ENCODE results near the gene MTHFSD.

The MTHFSD gene

DNA sequence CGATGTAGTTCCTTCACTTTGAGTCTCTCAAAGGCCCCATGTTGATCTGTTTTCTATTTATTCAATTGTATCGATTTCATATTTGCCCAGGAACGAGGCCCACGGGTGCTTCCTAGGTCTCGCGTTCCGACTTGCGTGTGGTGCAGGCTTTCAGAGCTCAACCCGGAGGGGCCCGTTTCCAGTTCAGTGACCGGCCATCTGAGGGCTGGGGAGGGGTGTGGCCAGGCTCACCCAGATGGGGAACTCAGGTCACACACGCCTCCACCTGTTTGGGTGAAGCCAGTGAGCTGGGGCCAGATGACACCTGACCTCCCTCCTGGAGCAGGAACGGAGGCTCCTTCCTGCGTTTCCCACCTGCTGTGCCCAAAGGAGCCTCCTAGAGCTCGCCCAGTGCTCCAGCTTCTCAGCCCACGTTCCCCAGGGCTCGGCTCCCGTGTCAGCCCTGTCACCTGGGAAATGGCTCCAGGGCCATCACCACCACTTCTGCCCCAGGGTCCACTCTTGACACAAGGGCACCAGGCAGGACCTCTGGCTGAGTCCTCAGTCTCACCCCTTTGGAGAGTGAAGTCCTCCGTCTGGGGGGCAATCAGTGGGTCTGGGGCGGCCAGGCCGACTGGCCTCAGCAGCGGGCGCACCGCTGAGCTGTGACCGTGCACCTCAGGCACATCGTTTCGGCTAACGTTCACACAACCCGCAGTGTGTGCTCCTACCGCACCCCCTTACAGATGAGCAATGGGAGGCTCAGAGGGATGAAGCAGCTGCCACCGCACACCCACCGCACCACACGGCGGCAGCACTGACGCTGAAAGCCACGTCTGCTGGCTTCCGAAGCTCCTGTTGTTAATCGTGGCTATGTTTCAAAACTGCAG is 26.7 kb downstream of the MTHFSD start:
- TF ChIP-seq ZNF274 (IDR thresholded peaks at IDR 0.05; ENCODE audit: low read depth, low read length), result no peak
- no peak overlapping the region for H3K4me3 ChIP-seq (ENCODE audit: low read length)

DNA sequence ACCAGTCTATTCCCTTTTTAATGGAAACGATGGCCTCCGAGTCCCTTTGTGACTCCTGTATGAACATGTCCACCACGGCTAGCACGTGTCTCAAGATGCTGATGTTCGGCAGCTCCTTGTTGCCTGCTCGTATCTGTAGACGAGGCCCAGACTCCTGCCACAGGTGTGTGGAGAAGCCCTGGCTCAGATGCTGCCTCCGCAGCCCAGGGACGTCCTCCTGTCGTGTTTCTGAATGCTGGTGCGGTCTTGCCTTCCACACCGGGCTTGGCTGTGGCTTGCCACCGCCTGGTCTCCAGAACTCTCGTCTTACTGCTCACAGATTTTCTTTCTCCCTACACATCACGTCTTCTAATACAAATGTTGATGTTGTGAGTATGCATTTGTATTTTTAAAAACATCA is 27.7 kb downstream of the MTHFSD start:
- TF ChIP-seq ZNF274 (IDR thresholded peaks at IDR 0.05; ENCODE audit: low read depth, low read length), result no peak
- no peak overlapping the region for H3K4me3 ChIP-seq (ENCODE audit: low read length)

DNA sequence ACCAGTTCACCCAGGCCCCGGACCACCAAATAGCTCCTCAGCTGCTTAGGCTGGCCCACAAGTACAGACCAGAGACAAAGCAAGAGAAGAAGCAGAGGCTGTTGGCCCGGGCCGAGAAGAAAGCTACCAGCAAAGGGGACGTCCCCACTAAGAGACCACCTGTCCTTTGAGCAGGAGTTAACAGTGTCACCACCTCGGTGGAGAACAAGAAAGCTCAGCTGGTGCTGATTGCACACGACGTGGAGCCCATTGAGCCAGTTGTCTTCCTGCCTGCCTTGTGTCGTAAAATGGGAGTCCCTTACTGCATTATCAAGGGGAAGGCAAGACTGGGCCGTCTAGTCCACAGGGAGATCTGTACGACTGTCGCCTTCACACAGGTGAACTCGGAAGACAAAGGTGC is 29.3 kb downstream of the MTHFSD start:
- TF ChIP-seq ZNF274 (IDR thresholded peaks at IDR 0.05; ENCODE audit: low read depth, low read length), result no peak
- H3K4me3 ChIP-seq (ENCODE audit: low read length), result no peak overlapping the region

DNA sequence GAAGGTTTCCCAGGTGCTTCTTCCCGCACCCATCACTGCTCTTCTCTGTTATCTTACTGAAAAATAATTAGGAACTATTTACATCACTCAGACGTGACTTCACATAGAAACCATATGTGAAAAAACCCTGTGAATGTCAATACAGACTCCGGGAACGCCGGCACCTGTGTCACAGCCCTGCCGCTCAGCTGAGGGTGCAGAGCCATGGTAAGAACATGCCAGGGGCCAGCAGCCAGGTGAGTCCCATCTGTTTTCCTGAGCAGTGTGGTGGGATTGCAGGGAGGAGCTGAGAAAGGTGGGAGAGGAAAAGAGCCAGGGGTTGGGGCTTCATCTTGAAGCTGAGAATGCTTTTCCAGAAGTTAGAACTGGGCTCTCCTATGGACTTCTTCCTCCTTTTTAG is 31.0 kb downstream of the MTHFSD start:
- TF ChIP-seq ZNF274 (IDR thresholded peaks at IDR 0.05; ENCODE audit: low read depth, low read length), result no peak
- no peak overlapping the region for H3K4me3 ChIP-seq (ENCODE audit: low read length)

DNA sequence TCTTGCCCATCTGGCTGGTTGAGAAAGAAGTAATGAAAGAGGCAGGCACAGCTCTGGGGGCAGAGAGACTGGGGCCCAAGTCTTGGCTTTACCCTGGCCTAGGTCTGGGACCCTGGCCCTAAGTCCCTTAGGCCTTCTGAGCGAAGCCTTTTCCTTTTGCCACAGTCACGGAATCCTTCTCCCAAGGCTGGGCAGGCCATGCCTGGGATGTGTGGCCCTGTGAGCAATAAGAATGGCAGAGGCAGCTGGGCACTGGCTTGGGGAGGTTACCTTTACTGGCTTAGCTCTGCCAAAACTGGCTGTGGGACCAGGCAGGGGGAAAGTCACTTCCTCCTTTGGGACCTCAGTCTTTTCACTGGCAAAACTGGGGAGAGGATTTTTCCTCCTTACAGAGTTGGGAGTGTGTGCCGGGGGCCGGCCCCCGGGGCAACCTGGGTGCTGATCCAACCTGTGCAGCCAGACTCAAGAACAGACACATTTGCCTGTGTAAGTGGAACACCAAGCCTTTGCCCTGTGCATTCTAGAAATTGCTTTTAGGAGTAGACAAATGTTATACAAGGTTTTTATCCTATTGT is 31.8 kb downstream of the MTHFSD start:
- H3K4me3 ChIP-seq (ENCODE audit: low read length), result no peak overlapping the region
- TF ChIP-seq ZNF274 (IDR thresholded peaks at IDR 0.05; ENCODE audit: low read depth, low read length), result no peak

DNA sequence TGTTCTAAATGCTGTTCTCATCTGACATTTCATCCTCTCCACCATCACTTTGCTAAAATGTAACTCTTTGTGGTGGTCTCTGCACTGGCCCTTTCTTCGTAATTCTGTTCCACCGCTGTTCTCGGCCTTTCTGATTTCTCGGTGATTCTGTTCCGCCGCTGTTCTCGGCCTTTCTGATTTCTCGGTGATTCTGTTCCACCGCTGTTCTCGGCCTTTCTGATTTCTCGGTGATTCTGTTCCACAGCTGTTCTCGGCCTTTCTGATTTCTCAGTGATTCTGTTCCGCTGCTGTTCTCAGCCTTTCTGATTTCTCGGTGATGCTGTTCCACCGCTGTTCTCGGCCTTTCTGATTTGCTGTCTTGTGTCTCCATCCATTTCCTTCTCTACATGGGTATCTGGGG is 32.4 kb downstream of the MTHFSD start:
- no peak overlapping the region for H3K4me3 ChIP-seq (ENCODE audit: low read length)
- no peak for TF ChIP-seq ZNF274 (IDR thresholded peaks at IDR 0.05; ENCODE audit: low read depth, low read length)

DNA sequence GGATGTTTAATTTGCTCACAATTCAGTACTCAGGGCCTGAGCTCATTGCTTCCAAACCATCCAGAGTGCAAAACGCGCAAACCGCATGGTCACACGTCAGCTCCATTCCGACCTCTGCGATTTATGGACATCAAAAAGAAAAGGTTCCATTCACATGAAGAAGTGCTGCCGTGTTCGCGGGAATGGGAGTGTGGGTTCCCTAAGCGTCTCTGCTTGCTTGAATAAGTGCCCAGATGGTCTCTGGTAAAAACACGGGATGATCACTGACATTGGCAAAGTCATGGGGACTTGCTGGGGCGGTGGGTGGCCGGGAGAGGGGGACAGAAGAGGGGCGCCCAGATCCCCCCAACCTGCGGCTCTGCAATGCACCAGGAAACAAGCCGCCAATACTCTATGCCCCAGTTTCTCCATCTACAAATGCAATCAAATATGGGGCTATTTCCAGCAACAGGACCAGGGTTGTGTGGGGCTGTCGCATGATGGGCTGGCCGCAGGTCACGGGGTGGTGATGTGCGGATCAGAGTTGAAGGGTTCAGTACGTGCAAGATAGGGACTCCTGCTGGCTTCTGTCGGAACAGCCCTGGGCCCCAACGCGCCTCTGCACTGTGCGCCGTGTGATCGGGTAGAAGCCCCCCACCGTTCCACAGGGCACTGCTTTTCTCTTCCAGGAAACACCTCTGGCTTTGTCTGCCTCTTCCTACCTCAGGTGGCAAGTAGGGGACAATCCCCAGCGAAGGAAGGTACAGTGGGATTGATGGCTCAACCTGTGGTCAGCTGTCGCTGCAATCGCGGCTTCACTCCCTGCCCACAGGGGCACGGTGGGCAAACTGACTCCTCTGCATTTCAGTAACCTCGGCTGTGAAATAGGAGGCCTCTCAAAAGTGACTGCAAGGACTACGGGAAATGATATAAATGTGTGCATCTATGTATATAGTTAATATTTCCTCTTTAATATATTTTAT is 33.5 kb downstream of the MTHFSD start:
- TF ChIP-seq ZNF274 (IDR thresholded peaks at IDR 0.05; ENCODE audit: low read depth, low read length), result no peak
- no peak overlapping the region for H3K4me3 ChIP-seq (ENCODE audit: low read length)

DNA sequence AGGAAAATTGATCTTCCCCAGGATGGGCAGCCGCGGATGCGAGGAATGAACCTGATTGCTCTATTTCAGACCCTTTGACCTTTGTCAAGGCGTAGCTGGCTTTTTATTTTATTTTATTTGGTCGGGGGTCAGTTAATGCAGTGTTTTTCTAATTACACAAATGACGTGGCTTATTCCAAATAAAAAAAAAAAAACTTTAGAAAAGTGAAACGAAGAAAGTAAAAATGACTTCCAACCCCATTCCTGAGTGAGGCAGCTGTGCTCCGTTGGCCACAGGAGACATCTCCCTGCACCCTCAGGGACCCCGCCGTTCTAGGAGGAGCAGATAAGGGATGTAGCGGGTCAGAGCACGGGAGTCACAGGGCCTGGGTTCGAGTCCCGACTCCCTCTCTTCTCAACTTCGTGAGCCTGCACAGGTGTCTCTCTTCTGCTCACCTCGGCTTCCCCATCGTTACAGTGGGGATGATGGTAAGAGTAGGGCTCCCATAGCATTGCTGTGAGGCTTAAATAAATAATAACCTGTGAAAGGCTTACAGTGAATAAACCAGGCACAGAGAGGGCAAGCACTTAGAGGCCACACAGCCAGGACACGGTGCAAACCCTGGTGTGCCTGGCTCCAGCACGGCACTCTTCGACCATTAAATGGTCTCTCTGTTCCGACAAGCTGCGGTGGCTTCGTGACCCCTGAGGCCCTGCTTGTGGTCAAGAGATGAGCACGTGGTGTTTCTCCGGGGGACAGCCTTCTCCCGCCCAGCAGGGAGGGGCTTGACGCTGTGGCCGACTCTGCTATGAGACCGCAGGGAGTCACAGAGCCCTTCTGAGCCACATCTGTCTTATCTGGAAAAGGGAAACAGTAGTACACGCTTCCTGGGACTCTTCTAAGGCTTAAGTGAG is 34.5 kb downstream of the MTHFSD start:
- no peak for TF ChIP-seq ZNF274 (IDR thresholded peaks at IDR 0.05; ENCODE audit: low read depth, low read length)
- no peak overlapping the region for H3K4me3 ChIP-seq (ENCODE audit: low read length)

DNA sequence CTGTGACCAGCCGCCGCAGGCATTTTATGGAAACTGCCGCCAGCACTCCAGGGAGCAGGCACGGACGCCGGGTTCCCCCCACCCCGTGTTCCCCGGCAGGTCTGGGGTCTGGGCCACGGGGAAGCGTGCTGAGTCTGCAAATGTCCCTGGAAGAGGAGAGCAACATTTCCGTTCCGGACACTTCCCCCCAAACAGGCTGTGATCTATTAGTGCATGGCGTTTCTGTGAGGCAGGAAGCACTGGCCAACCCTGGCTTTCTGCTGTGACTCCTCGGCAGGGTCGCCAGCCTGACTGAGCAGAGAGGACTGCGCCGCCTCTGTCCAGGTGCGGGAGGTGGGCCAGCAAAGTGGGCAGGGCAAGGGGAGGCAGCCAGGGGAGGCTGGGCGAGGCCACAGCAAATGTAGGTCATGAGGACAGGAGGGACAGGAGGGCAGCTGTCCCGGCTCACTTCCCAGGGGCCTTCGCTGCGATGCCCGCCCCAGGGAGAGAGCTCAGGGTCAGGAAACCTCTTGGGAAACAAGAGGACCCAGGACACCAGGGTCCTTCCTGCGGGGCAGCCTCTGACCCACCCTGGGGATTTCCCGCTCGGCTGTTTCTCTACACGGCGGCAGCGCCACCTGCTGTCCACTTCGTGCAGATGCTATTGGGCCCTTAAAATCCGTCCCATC is 35.3 kb downstream of the MTHFSD start:
- no peak for TF ChIP-seq ZNF274 (IDR thresholded peaks at IDR 0.05; ENCODE audit: low read depth, low read length)
- no peak overlapping the region for H3K4me3 ChIP-seq (ENCODE audit: low read length)

DNA sequence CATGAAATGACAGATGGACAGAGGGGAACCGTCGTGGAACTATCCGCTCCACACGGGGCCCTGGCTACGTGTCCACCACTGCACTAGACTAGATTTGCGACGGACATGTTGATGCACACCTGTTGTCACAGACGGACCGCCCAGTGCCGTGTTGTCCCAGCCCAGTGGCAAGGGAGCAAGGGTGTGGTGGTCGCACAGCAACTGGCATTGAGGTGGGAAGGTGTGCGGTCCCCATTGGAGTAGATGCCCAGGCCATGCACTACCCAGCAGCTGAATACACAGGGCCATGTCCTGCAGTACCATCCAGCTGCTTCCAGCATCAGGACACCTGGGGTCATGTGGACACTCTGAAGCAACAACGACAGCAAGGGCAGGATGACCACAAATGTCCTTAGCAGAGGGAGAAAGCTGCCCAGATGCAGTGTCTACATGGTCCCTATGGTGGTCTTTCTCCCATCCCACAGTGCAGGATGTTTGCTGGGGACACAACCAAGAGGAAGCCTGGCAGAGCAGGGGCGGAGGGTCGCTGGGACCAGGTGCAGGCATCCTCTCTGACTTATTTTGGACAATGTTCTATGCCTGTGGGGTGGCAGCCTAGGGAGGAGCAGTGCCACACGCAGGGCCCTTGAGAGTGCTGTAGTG is 35.9 kb downstream of the MTHFSD start:
- no peak overlapping the region for H3K4me3 ChIP-seq (ENCODE audit: low read length)
- no peak for TF ChIP-seq ZNF274 (IDR thresholded peaks at IDR 0.05; ENCODE audit: low read depth, low read length)

DNA sequence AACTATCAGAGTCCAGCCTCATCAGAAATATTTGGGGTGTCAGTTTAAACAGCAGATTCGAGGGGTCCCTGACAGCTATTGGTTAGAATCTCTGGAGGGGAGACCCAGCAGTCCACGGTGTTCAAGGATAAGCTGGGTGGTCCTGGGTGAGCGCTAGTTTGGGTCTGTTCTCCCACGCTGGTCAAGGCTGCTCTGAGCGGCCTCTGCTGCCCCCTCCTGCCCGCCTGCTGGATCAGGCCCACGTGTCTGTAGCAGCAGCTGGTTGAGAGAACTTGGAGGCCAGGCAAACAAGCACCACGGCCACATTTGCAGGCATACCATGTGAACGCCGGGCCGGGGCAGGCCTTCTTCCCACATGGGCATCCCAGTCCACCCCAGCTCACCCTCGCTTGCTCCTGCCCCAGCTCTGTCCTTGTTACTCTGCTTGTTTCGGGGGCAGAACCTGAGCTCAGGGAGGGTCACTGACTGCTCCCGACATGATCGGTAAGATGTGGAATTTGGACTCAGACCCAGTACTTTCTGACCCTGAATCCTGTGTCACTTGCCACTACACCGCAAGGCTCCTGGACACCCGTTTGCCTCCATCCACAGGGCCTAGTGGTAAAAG is 37.3 kb downstream of the MTHFSD start:
- no peak overlapping the region for H3K4me3 ChIP-seq (ENCODE audit: low read length)
- no peak for TF ChIP-seq ZNF274 (IDR thresholded peaks at IDR 0.05; ENCODE audit: low read depth, low read length)

DNA sequence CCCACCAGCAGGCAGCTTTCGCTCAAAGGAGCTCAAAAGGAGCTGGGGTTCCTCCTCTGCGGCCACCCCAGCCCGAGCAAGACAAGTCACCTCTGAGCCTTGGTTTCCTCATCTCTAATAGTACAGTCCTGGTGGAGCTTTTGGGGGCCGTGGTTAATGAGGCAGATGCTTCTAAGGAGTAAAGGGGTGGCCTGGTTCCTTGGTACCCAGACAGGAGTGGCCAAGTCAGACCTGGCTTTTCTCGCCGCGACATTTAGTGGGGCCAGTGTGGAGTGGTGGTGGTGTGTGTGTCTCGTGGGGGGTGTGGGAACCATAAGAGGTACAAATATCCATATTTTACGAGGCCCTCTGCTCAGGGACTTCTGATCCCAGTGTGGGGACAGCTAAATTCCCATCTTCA is 38.0 kb downstream of the MTHFSD start:
- no peak for TF ChIP-seq ZNF274 (IDR thresholded peaks at IDR 0.05; ENCODE audit: low read depth, low read length)
- H3K4me3 ChIP-seq (ENCODE audit: low read length), result no peak overlapping the region

Measured in GM08714 (cell line).